ENCODE data around the gene KCTD4.

Gene KCTD4

DNA sequence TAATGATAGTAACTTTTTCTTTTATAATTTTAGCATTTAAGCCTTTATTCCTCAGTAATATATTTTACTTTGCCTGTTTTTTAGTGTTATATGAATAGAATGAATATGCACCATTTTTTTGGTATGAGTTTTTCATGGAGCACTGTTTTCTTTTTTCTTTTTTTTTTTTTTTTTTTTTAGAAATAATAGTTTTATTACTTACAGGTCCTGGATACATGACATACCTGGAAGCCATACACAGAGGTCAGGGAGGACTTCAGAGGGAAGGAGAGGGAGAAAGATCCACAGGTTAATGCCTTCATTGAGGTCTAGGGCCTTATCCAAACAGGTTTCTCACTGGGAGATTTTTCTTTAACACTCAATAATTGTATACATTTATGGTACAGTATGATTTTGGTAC lies 26.4 kb downstream of the KCTD4 start:
- no peak for DNase-seq

GRCh38 chr13:45168555-45168930 lies 32.3 kb downstream of the KCTD4 start:
- DNase-seq = no peak

DNA sequence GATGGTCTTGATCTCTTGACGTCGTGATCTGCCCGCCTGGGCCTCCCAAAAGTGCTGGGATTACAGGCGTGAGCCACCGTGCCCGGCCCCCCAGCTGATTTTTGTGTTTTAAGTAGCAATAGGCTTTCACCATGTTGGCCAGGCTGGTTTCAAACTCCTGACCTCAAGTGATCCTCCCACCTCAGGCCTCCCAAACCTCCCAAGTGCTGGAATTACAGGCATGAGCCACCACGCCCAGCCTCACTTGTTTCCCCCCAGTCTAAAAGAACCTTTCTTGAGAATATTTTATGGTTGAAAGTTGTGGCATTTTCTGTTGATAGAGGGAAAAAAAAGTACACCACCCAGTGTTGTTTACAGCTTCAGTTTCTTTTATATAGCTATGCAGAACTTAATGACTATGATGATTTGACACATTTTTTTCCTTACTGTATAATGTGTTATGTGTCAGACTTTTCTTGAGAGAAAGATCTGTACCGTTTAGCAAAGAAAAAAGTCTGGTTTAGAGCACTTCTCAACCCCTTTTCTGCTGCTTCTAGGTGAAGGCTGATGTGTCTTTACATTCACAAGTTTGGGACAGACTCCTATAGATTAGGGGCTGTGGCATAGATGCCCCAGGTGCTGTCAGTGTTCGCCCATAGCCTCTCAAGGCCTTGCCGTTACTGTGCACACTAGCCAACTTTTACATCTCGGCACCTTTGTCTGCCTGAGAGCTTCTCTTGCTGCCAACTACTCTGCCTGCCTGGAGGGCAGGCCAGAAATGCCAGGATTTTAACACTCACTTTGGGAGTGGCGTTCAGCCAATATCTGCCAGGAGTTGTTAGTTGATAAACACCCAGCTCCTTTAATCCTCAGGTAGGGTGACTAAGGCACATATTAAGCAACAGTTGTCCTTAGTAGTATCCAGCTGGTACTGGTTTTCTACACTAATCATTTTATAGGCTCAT lies 33.0 kb downstream of the KCTD4 start:
- no peak for DNase-seq

DNA sequence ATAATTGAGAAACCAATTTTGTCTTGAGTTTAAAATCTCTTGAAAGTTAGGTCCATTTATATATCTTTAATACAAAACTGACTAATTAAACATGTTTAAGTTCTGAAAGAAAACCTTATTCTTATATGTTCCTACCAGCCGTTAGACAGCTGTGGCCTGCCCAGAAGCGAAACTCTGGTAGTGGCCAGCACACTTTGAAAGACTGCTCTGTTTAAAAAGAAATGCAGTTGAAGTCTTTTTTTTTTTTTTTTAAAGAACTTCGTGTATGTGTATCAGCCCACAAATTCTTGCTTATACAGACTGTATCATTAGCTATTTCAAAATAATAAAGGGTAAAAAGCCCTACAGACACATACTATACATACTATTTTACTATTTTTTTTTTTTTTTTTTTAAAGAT lies 34.0 kb downstream of the KCTD4 start:
- DNase-seq = no peak

GRCh38 chr13:45162821-45163220 lies 38.0 kb downstream of the KCTD4 start:
- DNase-seq = no peak

DNA sequence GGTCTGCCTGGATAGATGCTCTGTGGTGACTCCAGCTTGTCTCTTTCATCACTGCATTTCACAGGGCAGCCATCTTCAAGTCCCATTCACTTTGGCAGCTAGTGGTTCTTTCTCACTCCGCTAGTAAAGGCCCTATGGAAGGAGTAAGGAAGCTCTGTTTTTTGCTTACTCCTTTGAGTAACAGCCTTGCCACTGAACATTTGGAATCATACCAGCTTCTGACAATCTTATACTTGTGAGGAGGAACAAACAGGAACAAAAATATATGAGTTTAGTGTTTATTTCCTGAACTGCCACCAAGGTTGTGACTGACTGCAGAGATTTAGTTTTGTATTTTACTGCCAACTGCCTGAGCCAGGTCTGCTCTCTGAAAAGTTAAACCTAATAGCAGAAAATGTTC lies 38.7 kb downstream of the KCTD4 start:
- DNase-seq = no peak

- no peak for DNase-seq
These were observed 44.1 kb downstream of the KCTD4 start for GRCh38 chr13:45156565-45157361.

- DNase-seq = no peak
These were observed 50.9 kb downstream of the KCTD4 start for GRCh38 chr13:45149964-45150363.

- no peak for DNase-seq
These were observed 57.5 kb downstream of the KCTD4 start for GRCh38 chr13:45143346-45143751.
